ENCODE results near the gene HPD.
A peak's percentile ranks its signal among the peaks of the same experiment; 100 is the strongest.
"Not testable (repeated sequence)": the region's sequence is repeated elsewhere in the genome, so short reads cannot be mapped to it uniquely, and the experiment has no call there.

The HPD gene

DNA sequence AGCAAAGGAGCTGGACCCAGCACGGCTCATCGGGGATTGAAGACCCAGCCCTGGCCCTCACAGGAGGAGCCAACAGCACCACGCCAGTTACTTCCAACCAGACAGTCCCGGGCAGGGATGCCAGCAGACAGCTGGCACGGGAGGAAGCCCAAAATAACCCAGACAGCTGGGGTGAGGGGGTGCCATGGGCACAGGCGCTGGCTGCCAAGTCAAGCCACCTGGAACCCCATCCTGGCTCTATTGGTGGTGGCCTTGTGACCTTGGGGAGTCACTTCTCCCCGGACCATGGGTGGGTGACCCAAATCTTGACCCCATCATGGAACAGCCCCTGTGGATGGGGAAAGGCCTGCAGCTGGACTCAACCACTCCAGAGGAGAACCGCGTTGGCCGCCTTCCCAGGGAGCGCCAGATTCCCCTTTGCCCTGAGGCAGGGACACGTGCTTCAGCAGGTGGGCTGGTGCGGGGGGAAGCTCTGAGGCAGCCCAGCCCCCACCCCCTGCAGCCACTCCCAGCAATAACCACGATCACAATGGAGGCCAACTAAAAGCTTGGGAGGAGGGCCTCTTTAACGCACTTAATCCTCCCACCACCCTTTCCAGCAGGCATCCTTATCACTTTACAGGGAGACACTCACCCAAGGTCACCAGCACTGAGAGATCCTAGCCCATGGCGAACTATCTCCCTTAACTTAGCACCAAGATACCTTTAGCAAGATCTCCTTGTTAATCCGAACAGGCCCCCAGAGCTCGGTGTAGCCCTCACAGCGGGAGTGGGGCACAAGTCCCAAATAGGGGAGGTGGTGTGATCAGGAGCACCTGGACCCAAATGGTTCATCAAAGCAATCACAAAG, 60.5 kb downstream of the HPD start:
- no peak for DNase-seq

GRCh38 chr12:121796855-121797751, 61.6 kb downstream of the HPD start:
- no peak for DNase-seq

- DNase-seq: peak; percentile 46 to 57
Observed at GRCh38 chr12:121795034-121795968, 63.4 kb downstream of the HPD start.

- no peak for DNase-seq
Observed at GRCh38 chr12:121794534-121795033, 64.1 kb downstream of the HPD start.

DNA sequence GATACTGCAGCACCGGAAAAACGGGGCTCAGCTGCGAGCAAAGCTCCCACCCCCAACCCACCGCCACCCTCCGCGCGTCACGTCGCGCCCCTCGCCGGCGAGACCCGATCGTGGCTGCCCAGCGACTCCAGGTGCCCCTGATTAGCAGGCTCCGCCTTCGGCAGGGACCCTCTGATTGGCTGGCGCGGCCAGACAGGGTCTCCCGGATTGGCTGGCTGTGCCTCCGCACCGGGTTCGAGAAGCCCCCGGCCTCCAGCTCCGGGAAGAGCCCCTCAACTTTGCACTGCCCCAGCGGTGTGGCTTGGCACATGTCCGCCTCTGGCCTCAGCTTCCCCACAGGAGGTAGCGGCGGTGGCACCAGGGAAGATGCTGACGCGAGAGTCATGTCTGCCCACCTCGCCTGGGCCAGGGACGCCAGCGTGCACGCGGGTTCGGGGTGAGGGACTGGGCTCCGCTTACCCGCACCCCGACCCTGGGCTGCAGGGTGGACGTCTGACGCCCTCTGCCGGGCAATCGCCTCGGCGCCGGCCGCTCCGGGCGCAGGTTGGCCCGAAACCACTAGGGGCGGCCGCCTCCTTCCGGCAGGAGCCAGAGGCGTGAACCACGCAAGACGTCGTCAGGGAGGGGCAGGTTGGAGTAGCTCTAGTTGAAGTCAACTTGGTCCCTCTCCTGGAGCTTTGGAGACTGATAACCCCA, 64.7 kb downstream of the HPD start:
- peak; percentile 90 to 94 for DNase-seq

DNA sequence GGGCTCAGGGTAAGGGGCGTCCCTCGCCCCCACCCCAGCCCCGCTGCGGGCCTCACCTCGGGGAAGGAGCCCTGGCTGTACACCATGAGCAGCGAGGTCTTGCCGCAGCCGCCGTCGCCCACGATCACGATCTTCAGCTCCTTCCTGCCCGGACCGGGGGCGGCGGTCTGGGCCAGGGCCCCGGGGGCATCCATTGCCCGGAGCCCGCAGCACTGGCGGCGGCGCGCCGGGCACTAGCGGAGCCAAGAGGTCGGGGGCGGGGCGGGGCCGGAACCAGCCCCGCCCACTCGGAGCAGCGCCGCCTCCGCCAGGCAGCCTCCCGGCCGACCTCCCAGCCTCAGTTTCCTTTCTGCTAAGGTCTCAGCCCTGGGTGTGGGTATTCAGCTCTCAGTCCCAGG, 65.2 kb downstream of the HPD start, which contains the start of gene RHOF:
Gene RHOF, minus strand, starts transcription at position 249 of the 398 bp plus-strand sequence. Its CDS starts 55 bp downstream, at position 194.
- DNase-seq: peak; percentile 72 to 73

- peak; percentile 24 to 31 for DNase-seq
Observed at GRCh38 chr12:121792607-121793439, 65.8 kb downstream of the HPD start.

- DNase-seq: no peak
Observed at GRCh38 chr12:121791671-121792551, 66.7 kb downstream of the HPD start.

GRCh38 chr12:121790785-121791184, 67.9 kb downstream of the HPD start:
- DNase-seq: not testable (repeated sequence)

GRCh38 chr12:121789800-121790728, 68.6 kb downstream of the HPD start:
- DNase-seq: peak; percentile 97 to 99

Data from Kasumi-1 (cell line).